Activated CD4-positive, alpha-beta memory T cell treated with anti-CD3 and anti-CD28 coated beads for 36 hours (primary cell): ENCODE results near the gene NDUFA9. TPM values are rescaled to one million over a fixed set of nuclear protein-coding genes. Genes with fewer than 3 reads are reported as not detected.

Experiments
- total RNA-seq, 2 experiments: library from RNA; stranded (reverse); gene quantifications; one replicate each; pipeline ENCODE4 v1.2.3, GENCODE V29; 2021

Gene NDUFA9
- total RNA-seq, 2 experiments from 2014 or later: 119 to 122 TPM

Other genes with a start within 250 kb of the NDUFA9 start
- not detected for gene FGF6, start 203.3 kb upstream of the NDUFA9 start, total RNA-seq
- 10 to 100 TPM; 44.6 to 49.7 TPM for gene RAD51AP1, start 110.2 kb upstream of the NDUFA9 start, total RNA-seq
- 10 to 100 TPM; 26.0 to 26.7 TPM for gene DYRK4, start 86.9 kb upstream of the NDUFA9 start, total RNA-seq
- gene AKAP3, start 63 bp upstream of the NDUFA9 start, total RNA-seq: 1 to 10 TPM; 2.9 to 3.1 TPM
- 1 to 10 TPM in 1 of 2 experiments, under 1 TPM in 1; 0.97 to 1.3 TPM for gene GALNT8, start 71.3 kb downstream of the NDUFA9 start, total RNA-seq